Keratinocyte (primary cell): ENCODE results near the gene KRT7.

Experiments used
- EZH2 ChIP-seq: IDR thresholded peaks from one replicate; pipeline ENCODE4 v1.6.1; 2012; ENCODE audit warnings: inconsistent platforms, mild to moderate bottlenecking, low read length, moderate library complexity
- TF ChIP-seq, protein P1 (sequence below), 3 experiments: IDR thresholded peaks in 1 of 3; conservative IDR thresholded peaks in 1 of 3; optimal IDR thresholded peaks in 1 of 3; 2 replicates in 2 of 3; 3 replicates in 1 of 3; pipeline versions ENCODE3 to v1.5.1; 2011; ENCODE audit warnings: low read length in 3 of 3, mild to moderate bottlenecking in 3 of 3, moderate library complexity in 2 of 3, control low read depth in 1 of 3, inconsistent platforms in 1 of 3; ENCODE audit not compliant: insufficient read depth in 2 of 3; ENCODE audit errors: extremely low read depth in 1 of 3

GRCh38 chr12:52220477-52220876, 12.6 kb upstream of the KRT7 start:
- TF ChIP-seq EZH2, result no peak
- TF ChIP-seq, protein P1, sequence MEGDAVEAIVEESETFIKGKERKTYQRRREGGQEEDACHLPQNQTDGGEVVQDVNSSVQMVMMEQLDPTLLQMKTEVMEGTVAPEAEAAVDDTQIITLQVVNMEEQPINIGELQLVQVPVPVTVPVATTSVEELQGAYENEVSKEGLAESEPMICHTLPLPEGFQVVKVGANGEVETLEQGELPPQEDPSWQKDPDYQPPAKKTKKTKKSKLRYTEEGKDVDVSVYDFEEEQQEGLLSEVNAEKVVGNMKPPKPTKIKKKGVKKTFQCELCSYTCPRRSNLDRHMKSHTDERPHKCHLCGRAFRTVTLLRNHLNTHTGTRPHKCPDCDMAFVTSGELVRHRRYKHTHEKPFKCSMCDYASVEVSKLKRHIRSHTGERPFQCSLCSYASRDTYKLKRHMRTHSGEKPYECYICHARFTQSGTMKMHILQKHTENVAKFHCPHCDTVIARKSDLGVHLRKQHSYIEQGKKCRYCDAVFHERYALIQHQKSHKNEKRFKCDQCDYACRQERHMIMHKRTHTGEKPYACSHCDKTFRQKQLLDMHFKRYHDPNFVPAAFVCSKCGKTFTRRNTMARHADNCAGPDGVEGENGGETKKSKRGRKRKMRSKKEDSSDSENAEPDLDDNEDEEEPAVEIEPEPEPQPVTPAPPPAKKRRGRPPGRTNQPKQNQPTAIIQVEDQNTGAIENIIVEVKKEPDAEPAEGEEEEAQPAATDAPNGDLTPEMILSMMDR (optimal IDR thresholded peaks at IDR 0.05 in 1 of 3, IDR thresholded peaks at IDR 0.05 in 1 of 3, conservative IDR thresholded peaks at IDR 0.05 in 1 of 3; ENCODE audit: extremely low read depth in 1 of 3, insufficient read depth in 2 of 3, low read length in 3 of 3), result no peak
